ENCODE data around the gene RBMY1F.
"Not testable (repeated sequence)": the region's sequence is repeated elsewhere in the genome, so short reads cannot be mapped to it uniquely, and the experiment has no call there.

Gene RBMY1F
- 0 reads per million in 2 donors for total RNA-seq

DNA sequence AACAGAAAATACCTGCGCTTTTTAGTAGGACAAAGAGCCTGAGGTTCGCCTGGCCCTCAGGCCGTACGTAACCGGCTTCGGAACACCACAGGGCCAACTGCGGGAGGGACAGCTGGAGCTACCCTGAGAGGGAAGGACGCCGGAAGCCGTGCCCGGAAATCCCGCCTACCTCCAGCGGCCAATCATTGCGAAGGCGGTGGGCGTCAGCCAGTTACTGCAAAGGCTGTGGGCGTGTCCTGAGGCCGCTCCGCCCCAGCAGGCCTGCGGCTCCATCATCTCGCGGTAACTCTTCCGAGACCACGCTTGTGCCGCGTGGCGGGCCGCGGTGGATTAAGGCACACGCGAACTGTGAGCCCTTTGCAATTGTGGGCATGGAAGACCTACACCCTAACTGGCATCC lies at the start of gene RBMY1F:
TSS of gene RBMY1F (minus strand) at position 101 of the 400 bp plus-strand sequence. CDS start 1,954 bp downstream, outside the sequence.
- not testable (repeated sequence) for DNase-seq

DNA sequence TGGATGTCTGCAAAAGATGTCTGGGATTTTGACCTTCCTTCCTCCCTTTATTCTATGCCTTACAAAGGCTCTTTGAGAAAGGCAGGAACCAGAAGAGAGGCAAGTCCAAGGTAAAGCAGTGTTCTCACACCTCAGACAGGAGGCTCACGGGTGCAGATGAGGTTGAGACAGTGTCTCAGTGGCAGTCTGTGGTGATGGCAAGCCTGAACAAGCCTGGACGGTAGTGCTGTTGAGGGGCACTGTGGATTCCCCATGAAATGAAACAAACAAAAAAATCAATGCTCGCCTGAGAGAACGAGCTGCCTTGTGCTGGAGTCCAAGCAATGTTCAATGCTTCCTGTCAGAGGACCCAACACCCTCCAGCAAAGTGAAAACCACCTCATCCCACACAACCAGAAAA lies 31.6 kb downstream of the RBMY1F start:
- not testable (repeated sequence) for DNase-seq

DNA sequence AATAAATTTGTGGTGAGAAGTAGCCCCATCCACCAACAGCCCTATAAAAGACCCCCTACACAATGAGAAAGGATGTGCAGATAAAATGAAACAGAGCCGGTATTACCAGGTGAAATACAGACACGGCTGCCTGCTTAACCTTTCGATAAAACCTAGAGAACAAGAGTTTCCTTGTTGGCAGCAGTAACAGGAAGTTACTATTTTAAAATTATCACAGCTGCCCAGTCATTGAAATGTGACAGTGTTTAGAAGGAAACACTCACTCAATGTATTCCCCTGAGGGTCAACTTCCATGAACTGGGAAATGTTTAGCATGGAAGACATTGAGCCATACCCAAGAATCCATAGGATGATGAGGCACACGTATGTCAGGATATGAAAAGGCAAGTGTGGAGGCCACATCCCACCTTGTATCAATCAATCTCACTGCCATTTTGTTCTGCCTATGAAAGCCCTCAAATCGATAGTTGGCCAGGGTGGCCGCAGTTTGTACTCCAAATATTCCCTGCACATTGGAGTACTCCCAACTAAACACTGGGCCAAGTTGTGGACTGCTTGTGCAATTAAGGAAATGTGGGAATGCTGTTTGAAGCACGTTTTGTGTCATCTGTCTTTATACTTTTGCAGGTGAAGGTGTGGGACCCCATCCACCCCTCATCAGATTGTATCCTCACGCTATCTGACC lies 41.6 kb downstream of the RBMY1F start:
- not testable (repeated sequence) for DNase-seq

DNA sequence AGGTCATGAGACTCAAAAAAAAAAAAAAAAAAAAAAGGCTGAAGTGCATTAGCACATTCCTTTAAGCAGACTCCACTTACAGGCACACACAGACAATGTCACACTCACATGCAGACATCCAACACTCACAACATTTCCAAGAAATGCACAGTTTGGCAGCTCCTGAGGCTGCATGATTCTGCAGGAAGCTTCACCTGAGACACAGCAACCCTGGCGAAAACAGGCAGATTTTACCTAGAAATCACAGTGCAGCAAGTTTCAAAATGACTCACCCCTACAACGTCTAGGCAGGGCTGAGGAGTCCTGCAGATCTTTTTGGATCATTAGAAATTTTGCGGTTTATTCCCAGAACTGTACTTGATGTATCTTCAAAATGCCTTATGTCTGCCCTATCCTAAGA lies 48.0 kb downstream of the RBMY1F start:
- DNase-seq = not testable (repeated sequence)

DNA sequence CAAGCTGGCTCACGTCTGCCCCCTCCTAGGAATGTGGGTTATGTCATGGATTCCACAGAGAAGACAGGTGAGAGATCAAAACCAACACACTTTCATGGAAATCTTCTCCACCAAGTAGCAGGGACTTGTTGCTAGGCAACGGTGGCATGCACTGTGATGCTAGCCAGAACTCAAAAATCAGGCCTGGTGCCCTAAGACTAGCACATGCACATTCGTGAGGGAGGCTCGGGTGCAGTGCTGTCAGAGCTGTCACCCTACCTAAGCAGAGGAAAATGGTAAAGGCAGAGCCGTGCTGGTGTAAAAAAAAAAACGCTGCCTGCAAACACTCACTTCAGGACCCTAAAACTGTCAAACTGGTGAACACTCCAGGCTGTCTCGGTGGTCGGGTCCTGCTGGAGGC lies 52.2 kb downstream of the RBMY1F start:
- not testable (repeated sequence) for DNase-seq
